Tibial nerve (tissue), 4 donors: ENCODE results near the gene METTL5.

ENCODE experiments used
- CTCF ChIP-seq, 5 experiments: fragments of 200-600 bp in 3 of 5; fragments of 450-650 bp in 2 of 5; sonication (generic) in 3 of 5; IDR thresholded peaks; one replicate each; pipeline ENCODE4 v1.5.1; 2016 to 2019; ENCODE audit warnings: antibody characterized with exemption in 5 of 5, mild to moderate bottlenecking in 3 of 5, moderate library complexity in 2 of 5
- EP300 ChIP-seq, 2 donors: sonication (generic); formaldehyde crosslinking; IDR thresholded peaks; one replicate each; pipeline ENCODE4 v1.6.1; 2017; ENCODE audit warnings: antibody characterized with exemption in 2 of 2, mild to moderate bottlenecking in 1 of 2
- POLR2A ChIP-seq, 2 donors: fragments of 450-650 bp; IDR thresholded peaks; one replicate each; pipeline ENCODE4 v1.6.1; 2017; ENCODE audit warnings: antibody characterized with exemption in 2 of 2, mild to moderate bottlenecking in 2 of 2, moderate library complexity in 2 of 2

GRCh38 chr2:169795181-169795580 lies 29.5 kb downstream of the METTL5 start:
- no peak for TF ChIP-seq CTCF (IDR thresholded peaks at IDR 0.05)
- no peak for TF ChIP-seq POLR2A (IDR thresholded peaks at IDR 0.05)
- TF ChIP-seq EP300 (IDR thresholded peaks at IDR 0.05), result no peak
